Measurements from ENCODE around the gene HLA-DMA.

HLA-DMA gene

DNA sequence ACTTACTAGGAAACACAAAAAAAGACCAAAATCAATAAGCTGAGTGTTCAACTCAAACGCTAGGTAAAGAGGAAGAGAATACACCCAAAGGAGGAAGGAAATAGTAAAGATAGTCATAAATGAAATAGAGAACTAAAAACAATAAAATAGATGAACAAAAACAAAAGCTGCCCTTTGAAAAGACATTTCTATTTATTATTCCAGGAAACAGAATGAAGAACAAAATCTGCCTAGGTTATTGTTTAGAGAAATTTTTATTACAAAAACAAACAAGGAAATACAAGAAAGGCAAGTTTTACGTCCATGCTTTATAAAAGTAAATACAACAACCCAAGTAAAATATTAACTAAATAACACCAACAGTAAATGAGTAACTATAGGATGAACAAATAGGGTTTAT lies 32.2 kb downstream of the HLA-DMA start:
- no peak overlapping the region for H3K4me3 ChIP-seq (ENCODE audit: severe bottlenecking)
- no peak overlapping the region for H3K27ac ChIP-seq (ENCODE audit: poor library complexity, severe bottlenecking)
- H3K4me1 ChIP-seq (ENCODE audit: insufficient read depth, poor library complexity, severe bottlenecking) = no peaks in the 10 kb centered on the region
- TF ChIP-seq, protein P1, sequence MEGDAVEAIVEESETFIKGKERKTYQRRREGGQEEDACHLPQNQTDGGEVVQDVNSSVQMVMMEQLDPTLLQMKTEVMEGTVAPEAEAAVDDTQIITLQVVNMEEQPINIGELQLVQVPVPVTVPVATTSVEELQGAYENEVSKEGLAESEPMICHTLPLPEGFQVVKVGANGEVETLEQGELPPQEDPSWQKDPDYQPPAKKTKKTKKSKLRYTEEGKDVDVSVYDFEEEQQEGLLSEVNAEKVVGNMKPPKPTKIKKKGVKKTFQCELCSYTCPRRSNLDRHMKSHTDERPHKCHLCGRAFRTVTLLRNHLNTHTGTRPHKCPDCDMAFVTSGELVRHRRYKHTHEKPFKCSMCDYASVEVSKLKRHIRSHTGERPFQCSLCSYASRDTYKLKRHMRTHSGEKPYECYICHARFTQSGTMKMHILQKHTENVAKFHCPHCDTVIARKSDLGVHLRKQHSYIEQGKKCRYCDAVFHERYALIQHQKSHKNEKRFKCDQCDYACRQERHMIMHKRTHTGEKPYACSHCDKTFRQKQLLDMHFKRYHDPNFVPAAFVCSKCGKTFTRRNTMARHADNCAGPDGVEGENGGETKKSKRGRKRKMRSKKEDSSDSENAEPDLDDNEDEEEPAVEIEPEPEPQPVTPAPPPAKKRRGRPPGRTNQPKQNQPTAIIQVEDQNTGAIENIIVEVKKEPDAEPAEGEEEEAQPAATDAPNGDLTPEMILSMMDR (IDR thresholded peaks at IDR 0.05; ENCODE audit: poor library complexity, severe bottlenecking) = no peak
- DNase-seq (ENCODE audit: low spot score) (no peak), ATAC-seq (ENCODE audit: low read depth) (no peak)
- H3K36me3 ChIP-seq (ENCODE audit: low read depth) = no peaks in the 10 kb centered on the region
- peaks cover 31% of the 10 kb centered on the region for H3K27me3 ChIP-seq (ENCODE audit: insufficient read depth, poor library complexity, severe bottlenecking)
- H3K9me3 ChIP-seq (ENCODE audit: severe bottlenecking) = no peaks in the 10 kb centered on the region

DNA sequence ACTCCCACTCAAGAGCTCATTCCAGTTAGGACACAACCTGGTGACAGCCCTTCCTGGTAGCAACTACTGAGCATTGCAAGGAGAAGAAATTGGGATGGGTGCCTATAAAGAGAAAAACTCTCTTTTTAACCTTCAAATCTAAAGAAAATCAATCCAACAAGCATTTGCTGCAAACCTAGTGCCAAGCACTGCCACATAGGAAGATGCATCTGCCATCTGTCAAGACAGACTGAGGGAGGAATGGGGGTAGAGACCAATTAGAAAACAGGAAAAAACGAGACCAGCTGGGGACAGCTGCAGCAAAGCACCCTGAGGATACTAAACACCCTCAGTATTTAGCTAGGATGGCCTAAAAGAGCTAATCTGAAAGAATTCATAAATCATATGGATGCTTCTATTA lies 39.9 kb downstream of the HLA-DMA start:
- Histone ChIP-seq H3K4me1 (ENCODE audit: insufficient read depth, poor library complexity, severe bottlenecking) (no peaks in the 10 kb centered on the region), H3K36me3 (ENCODE audit: low read depth) (no peaks in the 10 kb centered on the region), H3K27me3 (ENCODE audit: insufficient read depth, poor library complexity, severe bottlenecking) (peaks cover 8% of the 10 kb centered on the region), H3K9me3 (ENCODE audit: severe bottlenecking) (no peaks in the 10 kb centered on the region), H3K4me3 (ENCODE audit: severe bottlenecking) (no peak overlapping the region), H3K27ac (ENCODE audit: poor library complexity, severe bottlenecking) (no peak overlapping the region)
- TF ChIP-seq, protein P1 (IDR thresholded peaks at IDR 0.05; ENCODE audit: poor library complexity, severe bottlenecking) = no peak
- ATAC-seq (ENCODE audit: low read depth) (no peak), DNase-seq (ENCODE audit: low spot score) (no peak)

DNA sequence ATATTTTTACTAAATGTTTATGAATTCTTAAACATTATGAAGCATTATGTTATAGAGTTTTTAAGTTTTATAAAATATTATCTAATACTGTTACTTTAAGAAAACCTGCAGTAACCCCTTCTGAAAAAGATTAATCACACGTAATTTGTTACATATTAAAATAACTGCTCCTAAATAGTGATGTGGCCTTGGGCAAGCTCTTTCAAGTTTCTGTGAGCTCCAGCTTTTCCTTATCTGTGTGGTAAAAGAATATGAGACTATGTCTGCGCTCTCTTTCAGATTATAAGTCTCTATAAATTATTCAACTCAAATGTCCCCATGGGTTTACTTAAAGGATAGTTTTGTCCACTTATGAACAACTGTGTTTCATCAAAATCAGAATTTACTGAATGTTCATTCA lies 44.0 kb downstream of the HLA-DMA start:
- Histone ChIP-seq H3K4me1 (ENCODE audit: insufficient read depth, poor library complexity, severe bottlenecking) (peaks cover 10% of the 10 kb centered on the region), H3K9me3 (ENCODE audit: severe bottlenecking) (no peaks in the 10 kb centered on the region), H3K27ac (ENCODE audit: poor library complexity, severe bottlenecking) (no peak overlapping the region), H3K27me3 (ENCODE audit: insufficient read depth, poor library complexity, severe bottlenecking) (peaks cover 8% of the 10 kb centered on the region), H3K4me3 (ENCODE audit: severe bottlenecking) (no peak overlapping the region), H3K36me3 (ENCODE audit: low read depth) (no peaks in the 10 kb centered on the region)
- TF ChIP-seq, protein P1 (IDR thresholded peaks at IDR 0.05; ENCODE audit: poor library complexity, severe bottlenecking) = no peak
- DNase-seq (ENCODE audit: low spot score) (no peak), ATAC-seq (ENCODE audit: low read depth) (no peak)

DNA sequence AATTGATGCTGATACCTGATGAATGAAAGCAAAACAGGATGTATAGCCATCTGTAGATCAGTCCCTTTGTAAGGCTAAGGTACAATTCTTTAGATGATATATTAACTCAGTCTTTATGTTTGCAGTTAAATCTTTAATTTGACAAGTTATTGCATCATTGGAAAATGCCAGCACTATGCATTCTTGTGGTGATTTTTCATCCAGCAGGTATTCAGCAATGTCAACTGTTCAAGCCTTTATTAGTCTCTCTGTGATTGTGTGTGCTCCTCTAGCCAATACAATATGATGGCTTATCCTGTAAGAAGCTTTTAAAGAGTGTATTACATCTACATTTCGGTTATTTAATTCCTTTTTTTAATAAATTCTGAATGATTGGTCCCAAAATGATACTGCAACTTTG lies 46.4 kb downstream of the HLA-DMA start:
- Histone ChIP-seq H3K27me3 (ENCODE audit: insufficient read depth, poor library complexity, severe bottlenecking) (peaks cover 2% of the 10 kb centered on the region), H3K4me3 (ENCODE audit: severe bottlenecking) (no peak overlapping the region), H3K9me3 (ENCODE audit: severe bottlenecking) (no peaks in the 10 kb centered on the region), H3K4me1 (ENCODE audit: insufficient read depth, poor library complexity, severe bottlenecking) (peaks cover 10% of the 10 kb centered on the region), H3K27ac (ENCODE audit: poor library complexity, severe bottlenecking) (no peak overlapping the region), H3K36me3 (ENCODE audit: low read depth) (peaks cover under 1% of the 10 kb centered on the region; the same call in 1 of the 2 replicates)
- DNase-seq (ENCODE audit: low spot score) = no peak
- peak; percentile 80 for ATAC-seq (ENCODE audit: low read depth)
- TF ChIP-seq, protein P1 (IDR thresholded peaks at IDR 0.05; ENCODE audit: poor library complexity, severe bottlenecking) = no peak

DNA sequence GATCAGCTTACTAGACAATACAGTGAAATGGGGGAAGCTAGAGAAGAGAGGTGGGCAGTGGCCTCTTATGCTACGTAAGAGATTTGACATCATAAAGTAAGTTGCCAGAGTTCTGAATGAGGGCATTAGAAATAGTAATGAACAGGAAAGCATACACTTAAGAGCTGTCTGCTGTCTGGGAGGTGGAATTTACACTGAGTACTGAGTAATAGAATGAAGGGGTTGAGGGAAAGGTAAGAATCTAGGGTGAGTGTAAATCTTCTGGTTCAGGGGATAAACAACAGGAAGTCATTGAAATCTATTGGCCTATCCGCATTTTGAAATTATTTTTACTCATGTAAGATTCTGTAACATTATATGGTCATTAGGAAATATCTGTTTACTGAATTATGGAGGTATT lies 47.8 kb downstream of the HLA-DMA start:
- Histone ChIP-seq H3K9me3 (ENCODE audit: severe bottlenecking) (no peaks in the 10 kb centered on the region), H3K27ac (ENCODE audit: poor library complexity, severe bottlenecking) (no peak overlapping the region), H3K4me1 (ENCODE audit: insufficient read depth, poor library complexity, severe bottlenecking) (peaks cover 10% of the 10 kb centered on the region), H3K27me3 (ENCODE audit: insufficient read depth, poor library complexity, severe bottlenecking) (no peaks in the 10 kb centered on the region), H3K4me3 (ENCODE audit: severe bottlenecking) (no peak overlapping the region), H3K36me3 (ENCODE audit: low read depth) (peaks cover 7% of the 10 kb centered on the region; the same call in 1 of the 2 replicates)
- ATAC-seq (ENCODE audit: low read depth) = peak; percentile 31; the same call in 1 of the 3 replicates
- TF ChIP-seq, protein P1 (IDR thresholded peaks at IDR 0.05; ENCODE audit: poor library complexity, severe bottlenecking) = no peak
- no peak for DNase-seq (ENCODE audit: low spot score)

Measured in RWPE2 (cell line).